ENCODE measurements around the gene C12orf42.

C12orf42 gene

DNA sequence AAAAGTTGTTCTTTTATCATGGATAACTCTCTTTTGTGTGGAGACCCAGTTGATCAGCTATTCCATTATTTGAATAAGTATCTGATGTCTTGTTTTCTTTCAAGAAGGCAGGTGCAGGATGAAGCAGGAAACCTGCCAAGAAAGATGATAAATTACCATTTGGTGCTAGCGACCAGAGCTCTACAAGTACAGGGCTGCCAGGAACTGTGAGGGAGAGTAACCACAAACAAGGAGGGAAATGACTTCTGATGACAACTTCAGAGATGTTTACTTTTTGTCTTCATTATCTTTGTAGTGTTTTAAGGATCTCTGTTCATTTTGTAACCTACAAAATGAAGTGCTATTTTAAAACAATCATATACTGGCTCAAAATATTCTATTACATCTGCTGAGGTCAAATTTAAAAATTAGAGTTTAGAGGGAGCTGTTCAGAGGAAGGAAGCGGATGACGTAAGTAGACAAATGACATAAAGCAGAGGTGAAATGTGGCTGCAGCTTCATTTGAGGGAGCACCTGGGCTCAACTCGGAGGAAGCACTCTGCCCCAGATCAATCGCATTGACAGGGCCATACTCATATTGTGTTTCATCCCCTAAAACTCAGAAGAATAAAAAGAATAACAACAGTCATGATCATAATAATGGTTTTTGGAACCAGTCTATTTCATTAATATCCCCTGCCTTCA, 226.8 kb downstream of the C12orf42 start:
- FAIRE-seq (no peak), DNase-seq (ENCODE audit: insufficient read length, low spot score) (no peak)

DNA sequence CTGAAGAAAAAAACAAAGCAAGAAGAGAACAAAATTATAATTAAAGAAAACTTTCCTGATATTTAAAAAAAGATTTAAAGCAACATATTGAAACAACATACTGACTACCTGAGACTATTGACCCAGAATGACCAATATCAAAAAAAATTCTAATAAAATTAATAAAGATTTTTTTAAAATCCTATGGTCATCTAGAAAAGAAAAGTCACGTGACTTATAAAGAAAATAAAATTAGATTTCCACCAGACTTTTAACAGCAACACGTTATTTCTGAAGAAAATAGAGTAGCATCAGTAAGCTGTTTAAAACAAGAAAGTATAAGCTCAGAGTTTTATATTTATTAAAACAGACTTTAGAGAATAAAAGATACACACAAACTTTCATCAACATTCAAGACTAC, 238.0 kb downstream of the C12orf42 start:
- no peak for TF ChIP-seq PAX5 (IDR thresholded peaks at IDR 0.05; ENCODE audit: insufficient read depth, low read length, severe bottlenecking)
- TF ChIP-seq POU2F2 (IDR thresholded peaks at IDR 0.05; ENCODE audit: low read depth, low read length) = no peak
- TF ChIP-seq POLR2A (IDR thresholded peaks at IDR 0.05; ENCODE audit: low read depth, low read length) = no peak
- TF ChIP-seq POLR2AphosphoS5 (IDR thresholded peaks at IDR 0.05; ENCODE audit: low read depth, low read length) = no peak
- no peak for TF ChIP-seq TAF1 (IDR thresholded peaks at IDR 0.05; ENCODE audit: low read depth, low read length)
- no peak for TF ChIP-seq SPI1 (IDR thresholded peaks at IDR 0.05; ENCODE audit: low read depth, low read length)
- DNase-seq (ENCODE audit: insufficient read length, low spot score) (no peak), FAIRE-seq (no peak)

More for the DNA sequence above, 226.8 kb downstream of the C12orf42 start:
- no peak for TF ChIP-seq PAX5 (IDR thresholded peaks at IDR 0.05; ENCODE audit: insufficient read depth, low read length, severe bottlenecking)
- TF ChIP-seq SPI1 (IDR thresholded peaks at IDR 0.05; ENCODE audit: low read depth, low read length) = no peak
- TF ChIP-seq POLR2AphosphoS5 (IDR thresholded peaks at IDR 0.05; ENCODE audit: low read depth, low read length) = no peak
- no peak for TF ChIP-seq POU2F2 (IDR thresholded peaks at IDR 0.05; ENCODE audit: low read depth, low read length)
- no peak for TF ChIP-seq TAF1 (IDR thresholded peaks at IDR 0.05; ENCODE audit: low read depth, low read length)
- no peak for TF ChIP-seq POLR2A (IDR thresholded peaks at IDR 0.05; ENCODE audit: low read depth, low read length)
